GM19455 (cell line): Measurements from ENCODE around the gene VPS26C.
A peak's percentile ranks its signal among the peaks of the same experiment; 100 is the strongest.

Source experiments
- ATAC-seq: cut with Tn5 transposase; IDR thresholded peaks from one replicate; pipeline ENCODE4 v1.9.1; 2021; ENCODE audit not compliant: unreplicated experiment

The VPS26C gene

GRCh38 chr21:37266515-37267221 is 466 bp downstream of the VPS26C start:
- peak; percentile 3 for ATAC-seq

GRCh38 chr21:37264808-37265207 is 2.3 kb downstream of the VPS26C start:
- ATAC-seq, result no peak

GRCh38 chr21:37263827-37264600 is 3.1 kb downstream of the VPS26C start:
- ATAC-seq, result no peak

GRCh38 chr21:37259426-37259825 is 7.7 kb downstream of the VPS26C start:
- no peak for ATAC-seq

- peak; percentile 67 for ATAC-seq
These were observed 8.9 kb downstream of the VPS26C start for GRCh38 chr21:37257967-37258877.

GRCh38 chr21:37257511-37257966 is 9.6 kb downstream of the VPS26C start:
- peak; percentile 26 for ATAC-seq

GRCh38 chr21:37253991-37254390 is 13.1 kb downstream of the VPS26C start:
- no peak for ATAC-seq

GRCh38 chr21:37251294-37251634 is 15.9 kb downstream of the VPS26C start:
- ATAC-seq, result no peak

GRCh38 chr21:37249112-37249904 is 17.8 kb downstream of the VPS26C start:
- no peak for ATAC-seq

GRCh38 chr21:37248298-37248697 is 18.8 kb downstream of the VPS26C start:
- no peak for ATAC-seq

- ATAC-seq, result no peak
These were observed 22.0 kb downstream of the VPS26C start for GRCh38 chr21:37245151-37245550.

GRCh38 chr21:37244501-37245095 is 22.5 kb downstream of the VPS26C start:
- no peak for ATAC-seq

GRCh38 chr21:37243961-37244360 is 23.2 kb downstream of the VPS26C start:
- no peak for ATAC-seq

GRCh38 chr21:37241426-37241825 is 25.7 kb downstream of the VPS26C start:
- no peak for ATAC-seq

- no peak for ATAC-seq
These were observed 26.2 kb downstream of the VPS26C start for GRCh38 chr21:37240978-37241377.

GRCh38 chr21:37237764-37238163 is 29.4 kb downstream of the VPS26C start:
- ATAC-seq, result no peak

- ATAC-seq, result no peak
These were observed 29.8 kb downstream of the VPS26C start for GRCh38 chr21:37237346-37237745.

GRCh38 chr21:37233551-37234146 is 33.5 kb downstream of the VPS26C start:
- ATAC-seq, result no peak

GRCh38 chr21:37232274-37233018 is 34.7 kb downstream of the VPS26C start:
- no peak for ATAC-seq
